Esophagus muscularis mucosa (tissue), 3 donors: Measurements from ENCODE around the gene FAM228A.

Experiments
- EP300 ChIP-seq: sonication (generic); formaldehyde crosslinking; IDR thresholded peaks from one replicate; pipeline ENCODE4 v1.6.1; 2017; ENCODE audit warnings: antibody characterized with exemption
- TF ChIP-seq, protein P1 (sequence below), 3 experiments: fragments of 200-600 bp in 2 of 3; fragments of 450-650 bp in 1 of 3; sonication (generic) in 2 of 3; IDR thresholded peaks; one replicate each; pipeline ENCODE4 v1.5.1; 2017 to 2019; ENCODE audit warnings: antibody characterized with exemption in 3 of 3, mild to moderate bottlenecking in 2 of 3, moderate library complexity in 1 of 3

DNA sequence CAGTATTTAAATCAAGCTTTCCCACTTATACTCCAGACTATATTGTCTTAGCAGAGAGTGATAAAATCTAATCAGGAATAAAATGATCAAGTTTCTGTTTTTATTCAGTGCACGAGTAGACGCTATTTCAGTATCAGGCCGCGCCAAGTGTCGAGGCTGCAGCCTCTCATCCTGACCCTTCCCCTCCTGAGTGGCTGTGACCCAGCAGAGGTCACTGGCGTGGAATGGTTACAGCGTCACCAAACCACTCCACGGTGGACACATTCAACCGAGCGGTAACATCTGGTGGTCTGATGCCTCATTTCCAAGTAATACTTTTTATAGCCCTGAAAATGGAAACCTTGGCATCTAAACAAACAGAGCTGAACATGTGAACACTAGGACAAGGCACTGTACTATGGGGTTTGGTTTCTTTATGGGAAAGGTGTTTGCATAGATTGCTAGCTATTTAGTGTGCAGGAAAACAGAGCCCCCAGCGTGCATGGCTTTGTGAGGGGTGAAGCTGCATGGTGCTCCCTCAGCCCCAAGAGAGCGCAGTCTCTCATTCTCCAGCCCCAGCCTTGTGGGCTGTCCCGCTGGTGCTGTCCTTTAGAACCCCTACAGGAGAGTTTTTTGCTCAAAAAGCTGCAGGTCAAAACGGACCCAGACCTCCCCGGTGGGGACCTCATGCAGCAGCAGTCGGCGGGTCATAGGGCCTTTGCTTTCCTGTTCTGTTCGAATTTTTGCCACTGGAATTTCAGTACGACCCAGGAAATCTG lies 28.4 kb downstream of the FAM228A start:
- TF ChIP-seq, protein P1, sequence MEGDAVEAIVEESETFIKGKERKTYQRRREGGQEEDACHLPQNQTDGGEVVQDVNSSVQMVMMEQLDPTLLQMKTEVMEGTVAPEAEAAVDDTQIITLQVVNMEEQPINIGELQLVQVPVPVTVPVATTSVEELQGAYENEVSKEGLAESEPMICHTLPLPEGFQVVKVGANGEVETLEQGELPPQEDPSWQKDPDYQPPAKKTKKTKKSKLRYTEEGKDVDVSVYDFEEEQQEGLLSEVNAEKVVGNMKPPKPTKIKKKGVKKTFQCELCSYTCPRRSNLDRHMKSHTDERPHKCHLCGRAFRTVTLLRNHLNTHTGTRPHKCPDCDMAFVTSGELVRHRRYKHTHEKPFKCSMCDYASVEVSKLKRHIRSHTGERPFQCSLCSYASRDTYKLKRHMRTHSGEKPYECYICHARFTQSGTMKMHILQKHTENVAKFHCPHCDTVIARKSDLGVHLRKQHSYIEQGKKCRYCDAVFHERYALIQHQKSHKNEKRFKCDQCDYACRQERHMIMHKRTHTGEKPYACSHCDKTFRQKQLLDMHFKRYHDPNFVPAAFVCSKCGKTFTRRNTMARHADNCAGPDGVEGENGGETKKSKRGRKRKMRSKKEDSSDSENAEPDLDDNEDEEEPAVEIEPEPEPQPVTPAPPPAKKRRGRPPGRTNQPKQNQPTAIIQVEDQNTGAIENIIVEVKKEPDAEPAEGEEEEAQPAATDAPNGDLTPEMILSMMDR (IDR thresholded peaks at IDR 0.05), result no peak
- TF ChIP-seq EP300, result no peak
